Panc1 (cell line): ENCODE measurements around the gene GNAZ.

Experiments used
- POLR2AphosphoS5 ChIP-seq: IDR thresholded peaks from 2 replicates; pipeline ENCODE4 v1.6.1; 2012; ENCODE audit warnings: mild to moderate bottlenecking, low read depth, low read length, moderate library complexity
- REST ChIP-seq, 2 experiments: IDR thresholded peaks; 2 replicates each; pipeline ENCODE4 v1.6.1; 2011 to 2012; ENCODE audit warnings: low read depth in 2 of 2, control low read depth in 1 of 2, low read length in 1 of 2, mild to moderate bottlenecking in 1 of 2, moderate library complexity in 1 of 2; ENCODE audit not compliant: insufficient read depth in 1 of 2
- SIN3A ChIP-seq: IDR thresholded peaks from 2 replicates; pipeline ENCODE4 v1.6.1; 2012; ENCODE audit warnings: low read depth, mild to moderate bottlenecking, low read length, moderate library complexity, borderline replicate concordance; ENCODE audit not compliant: insufficient read depth
- TCF7L2 ChIP-seq: IDR thresholded peaks from 2 replicates; pipeline ENCODE4 v1.6.1; 2011; ENCODE audit warnings: mild to moderate bottlenecking, low read depth, low read length, inconsistent platforms
- TF ChIP-seq, protein P1 (sequence below): fragments of 450-650 bp; IDR thresholded peaks from 2 replicates; pipeline ENCODE4 v1.5.1; 2017; ENCODE audit warnings: mild to moderate bottlenecking

DNA sequence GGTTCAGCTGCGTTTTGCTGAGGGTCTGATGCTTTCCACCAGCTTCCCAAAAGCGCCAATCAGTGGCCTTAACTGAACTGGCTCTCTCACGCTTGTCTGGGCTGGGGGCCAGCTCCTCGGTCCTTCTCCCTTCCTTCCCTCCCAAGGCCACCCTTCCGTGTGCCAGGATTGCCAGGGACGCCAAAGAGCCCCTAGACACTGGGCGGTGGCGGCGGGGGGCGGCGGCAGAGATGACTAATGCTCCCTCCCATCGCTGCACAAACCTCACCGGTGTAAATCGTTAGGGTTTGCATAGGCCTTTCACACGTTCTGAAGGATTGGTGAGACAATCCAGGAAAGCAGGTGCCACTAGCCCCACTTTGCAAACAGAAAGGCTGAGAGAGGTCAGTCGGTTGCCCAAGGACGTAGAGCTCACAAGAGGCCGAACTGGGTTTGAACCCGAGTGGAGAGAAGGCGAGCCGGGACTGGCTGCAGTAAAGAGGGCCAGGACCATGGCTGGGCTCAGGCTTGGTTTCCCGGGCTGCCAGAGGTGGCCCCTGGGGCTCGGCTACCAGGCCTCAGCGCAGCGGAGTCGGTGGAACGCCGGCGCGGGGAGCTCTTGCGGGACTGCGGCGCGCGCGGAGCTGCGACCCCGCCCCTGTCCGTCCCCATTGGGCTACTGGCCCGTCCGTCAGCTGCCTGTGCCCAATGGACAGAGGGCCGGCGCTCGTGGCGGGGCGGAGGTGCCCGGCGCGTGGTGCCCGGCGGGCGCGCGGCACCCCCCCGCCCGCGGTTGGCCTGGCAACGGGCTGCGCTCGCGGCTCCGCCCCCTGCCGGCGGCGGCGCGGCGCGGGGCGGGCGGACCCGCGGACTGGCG is 589 bp upstream of the GNAZ start:
- TF ChIP-seq, protein P1, sequence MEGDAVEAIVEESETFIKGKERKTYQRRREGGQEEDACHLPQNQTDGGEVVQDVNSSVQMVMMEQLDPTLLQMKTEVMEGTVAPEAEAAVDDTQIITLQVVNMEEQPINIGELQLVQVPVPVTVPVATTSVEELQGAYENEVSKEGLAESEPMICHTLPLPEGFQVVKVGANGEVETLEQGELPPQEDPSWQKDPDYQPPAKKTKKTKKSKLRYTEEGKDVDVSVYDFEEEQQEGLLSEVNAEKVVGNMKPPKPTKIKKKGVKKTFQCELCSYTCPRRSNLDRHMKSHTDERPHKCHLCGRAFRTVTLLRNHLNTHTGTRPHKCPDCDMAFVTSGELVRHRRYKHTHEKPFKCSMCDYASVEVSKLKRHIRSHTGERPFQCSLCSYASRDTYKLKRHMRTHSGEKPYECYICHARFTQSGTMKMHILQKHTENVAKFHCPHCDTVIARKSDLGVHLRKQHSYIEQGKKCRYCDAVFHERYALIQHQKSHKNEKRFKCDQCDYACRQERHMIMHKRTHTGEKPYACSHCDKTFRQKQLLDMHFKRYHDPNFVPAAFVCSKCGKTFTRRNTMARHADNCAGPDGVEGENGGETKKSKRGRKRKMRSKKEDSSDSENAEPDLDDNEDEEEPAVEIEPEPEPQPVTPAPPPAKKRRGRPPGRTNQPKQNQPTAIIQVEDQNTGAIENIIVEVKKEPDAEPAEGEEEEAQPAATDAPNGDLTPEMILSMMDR: no peak
- no peak for TF ChIP-seq POLR2AphosphoS5
- TF ChIP-seq TCF7L2: no peak
- no peak for TF ChIP-seq REST (IDR thresholded peaks at IDR 0.05; ENCODE audit: insufficient read depth in 1 of 2, low read depth in 2 of 2, low read length in 1 of 2)
- TF ChIP-seq SIN3A: no peak
